Lower leg skin (tissue), 3 donors: Measurements from ENCODE around the gene PYGB.

Experiments
- CTCF ChIP-seq, 3 donors: fragments of 450-650 bp; IDR thresholded peaks; one replicate each; pipeline ENCODE4 v1.5.1; 2016; ENCODE audit warnings: antibody characterized with exemption in 3 of 3, mild to moderate bottlenecking in 3 of 3, moderate library complexity in 2 of 3
- POLR2A ChIP-seq, 2 donors: fragments of 450-650 bp; IDR thresholded peaks; one replicate each; pipeline ENCODE4 v1.6.1; 2016 to 2017; ENCODE audit warnings: antibody characterized with exemption in 2 of 2, mild to moderate bottlenecking in 1 of 2, moderate library complexity in 1 of 2

DNA sequence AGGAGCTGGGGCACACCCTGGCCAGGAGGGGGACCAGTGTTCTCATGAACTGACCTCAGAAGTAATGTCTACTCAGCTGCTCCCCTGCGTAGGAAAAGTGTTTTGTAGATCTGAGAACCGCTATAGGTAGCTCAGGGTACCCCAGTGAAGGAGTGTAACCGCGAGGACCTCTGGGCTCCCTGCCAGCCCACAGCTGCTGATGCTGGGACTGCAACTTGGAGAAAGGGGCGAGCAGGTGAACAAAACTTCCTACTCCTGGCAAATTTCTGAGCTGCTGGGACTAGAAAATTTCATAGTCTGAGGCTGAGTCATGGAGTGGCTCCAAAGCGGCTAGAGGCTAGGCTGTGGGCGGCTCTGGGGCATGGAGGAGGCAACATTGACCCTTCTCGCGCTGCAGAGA, 51.9 kb downstream of the PYGB start:
- TF ChIP-seq CTCF (IDR thresholded peaks at IDR 0.05), result no peak
- no peak for TF ChIP-seq POLR2A (IDR thresholded peaks at IDR 0.05)
